T-cell (primary cell): ENCODE results near the gene MRGPRF. TPM values are rescaled to one million over a fixed set of nuclear protein-coding genes. Genes with fewer than 3 reads are reported as not detected.

Experiments used
- ATAC-seq, 4 experiments: fragments of 200-7000 bp in 3 of 4; fragments of 150-1000 bp in 1 of 4; cut with Tn5 transposase; replicated peaks in 1 of 4; 1 replicate in 3 of 4; 2 replicates in 1 of 4; pipeline ENCODE4 v1.10.0; 2021; ENCODE audit warnings: moderate library complexity in 3 of 4, mild to moderate bottlenecking in 2 of 4, moderate number of reproducible peaks in 1 of 4
- CTCF ChIA-PET, 2 donors: fragments of 300-600 bp; sonication (Branson Sonifier 250); formaldehyde crosslinking; loops; one replicate each; lab custom pipeline; 2022; ENCODE audit warnings: antibody characterized with exemption in 2 of 2; lab: Charles Lee
- POLR2A ChIA-PET, 2 donors: fragments of 300-600 bp; sonication (Branson Sonifier 250); formaldehyde crosslinking; loops; one replicate each; lab custom pipeline; 2022; ENCODE audit warnings: antibody characterized with exemption in 2 of 2; lab: Charles Lee
- DNase-seq, 35 experiments: peaks; one replicate each; pipeline versions ENCODE4 v3.0.0 to v3.0.0-alpha.2; 2013 to 2023
- H3K27ac ChIP-seq: one replicate; pipeline ENCODE4 v1.5.1; 2013; ENCODE audit warnings: low read length
- H3K27me3 ChIP-seq, 2 experiments: replicated peaks in 1 of 2; 1 replicate in 1 of 2; 2 replicates in 1 of 2; pipeline versions ENCODE4 v1.6.1 to v1.7.0; 2013; ENCODE audit warnings: low read length in 1 of 2, mixed read lengths in 1 of 2; ENCODE audit not compliant: control insufficient read depth in 2 of 2, insufficient read depth in 2 of 2; ENCODE audit errors: extremely low read depth in 1 of 2
- H3K36me3 ChIP-seq, 2 donors: 1 replicate in 1 of 2; 2 replicates in 1 of 2; pipeline versions ENCODE4 v1.6.1 to v1.7.0; 2013; ENCODE audit warnings: low read length in 1 of 2; ENCODE audit not compliant: control insufficient read depth in 2 of 2, insufficient read depth in 1 of 2; ENCODE audit errors: extremely low read depth in 1 of 2
- H3K4me1 ChIP-seq, 2 experiments: 1 replicate in 1 of 2; 2 replicates in 1 of 2; pipeline versions ENCODE4 v1.6.1 to v1.7.0; 2013; ENCODE audit warnings: low read length in 2 of 2, mixed read lengths in 1 of 2; ENCODE audit not compliant: insufficient read depth in 2 of 2, control insufficient read depth in 1 of 2; ENCODE audit errors: extremely low read depth in 1 of 2
- H3K4me3 ChIP-seq, 2 donors: 1 replicate in 1 of 2; 2 replicates in 1 of 2; pipeline versions ENCODE4 v1.5.1 to v1.7.0; 2013; ENCODE audit warnings: mild to moderate bottlenecking in 2 of 2, low read length in 1 of 2, moderate library complexity in 1 of 2; ENCODE audit not compliant: control insufficient read depth in 1 of 2; ENCODE audit errors: extremely low read depth in 1 of 2
- H3K9me3 ChIP-seq: 2 replicates; pipeline ENCODE4 v1.7.0; 2013
- H3K27ac Mint-ChIP-seq, 2 donors: one replicate each; pipeline ENCODE4 v1.8.0; 2020 to 2021; ENCODE audit warnings: mild to moderate bottlenecking in 2 of 2, mixed read lengths in 2 of 2
- H3K27me3 Mint-ChIP-seq, 2 donors: one replicate each; pipeline ENCODE4 v1.8.0; 2021 to 2022; ENCODE audit warnings: mixed read lengths in 2 of 2
- H3K36me3 Mint-ChIP-seq: one replicate; pipeline ENCODE4 v1.8.0; 2021; ENCODE audit warnings: mixed read lengths
- H3K4me1 Mint-ChIP-seq, 3 donors: one replicate each; pipeline ENCODE4 v1.8.0; 2020 to 2022; ENCODE audit warnings: mixed read lengths in 3 of 3, mild to moderate bottlenecking in 1 of 3
- H3K4me3 Mint-ChIP-seq, 3 donors: one replicate each; pipeline ENCODE4 v1.8.0; 2020 to 2022; ENCODE audit warnings: mild to moderate bottlenecking in 3 of 3, mixed read lengths in 3 of 3, moderate library complexity in 3 of 3
- H3K9me3 Mint-ChIP-seq, 3 donors: one replicate each; pipeline ENCODE4 v1.8.0; 2020 to 2022; ENCODE audit warnings: mixed read lengths in 3 of 3
- WGBS: methylation state at CpG from one replicate; pipeline ENCODE4 v1.1.5; 2013; ENCODE audit warnings: missing lambda C conversion rate; ENCODE audit not compliant: insufficient coverage; 5-methylcytosine and 5-hydroxymethylcytosine counted together
- total RNA-seq, 35 experiments: library from RNA in 6 of 35; stranded (reverse) in 6 of 35; fragments of 120-200 nt in 1 of 35; gene quantifications; one replicate each; pipeline versions ENCODE4 v1.2.1 to v1.2.4 and lab custom pipeline; 2013 to 2026

MRGPRF gene
- total RNA-seq, 5 donors from 2014 or later (not counting 1 experiment from before 2014, with no cell fraction given): not detected

GRCh38 chr11:68997995-68998348 is 15.1 kb downstream of the MRGPRF start:
- CTCF ChIA-PET: no interaction called here
- H3K4me1 Mint-ChIP-seq: peaks cover 0 to 6% (median 2%) of the 10 kb centered on the region in 3 donors

GRCh38 chr11:68997124-68997994 is 15.7 kb downstream of the MRGPRF start:
- no peaks in the 10 kb centered on the region for H3K9me3 Mint-ChIP-seq
- H3K4me3 Mint-ChIP-seq: no peak overlapping the region
- WGBS: 81% methylated on average over 16 of the region's 19 CpGs
- Histone ChIP-seq H3K27me3 (peaks cover 0 to 48% of the 10 kb centered on the region in 2 experiments), H3K4me1 (no peaks in the 10 kb centered on the region), H3K9me3 (no peaks in the 10 kb centered on the region), H3K36me3 (no peaks in the 10 kb centered on the region), H3K27ac (no peak overlapping the region), H3K4me3 (no peak overlapping the region)
- ChIA-PET POLR2A (no interaction called here), CTCF (no interaction called here)
- H3K27ac Mint-ChIP-seq: no peak overlapping the region
- no peaks in the 10 kb centered on the region for H3K36me3 Mint-ChIP-seq
- no peak for ATAC-seq
- DNase-seq: peak in 1 of 35 experiments; percentile 20
- H3K27me3 Mint-ChIP-seq: peaks cover 8 to 33% of the 10 kb centered on the region in 2 donors
- peaks cover 0 to 6% (median 5%) of the 10 kb centered on the region in 3 donors for H3K4me1 Mint-ChIP-seq

More at GRCh38 chr11:68997995-68998348, 15.1 kb downstream of the MRGPRF start:
- Histone ChIP-seq H3K27me3 (peaks cover 0 to 48% of the 10 kb centered on the region in 2 experiments), H3K4me3 (no peak overlapping the region), H3K27ac (no peak overlapping the region), H3K4me1 (no peaks in the 10 kb centered on the region), H3K36me3 (no peaks in the 10 kb centered on the region), H3K9me3 (no peaks in the 10 kb centered on the region)
- no peak overlapping the region for H3K27ac Mint-ChIP-seq
- no peaks in the 10 kb centered on the region for H3K36me3 Mint-ChIP-seq
- ATAC-seq (no peak), DNase-seq (no peak)
- H3K9me3 Mint-ChIP-seq: no peaks in the 10 kb centered on the region
- H3K4me3 Mint-ChIP-seq: no peak overlapping the region
- POLR2A ChIA-PET: no interaction called here
- H3K27me3 Mint-ChIP-seq: peaks cover 4 to 29% of the 10 kb centered on the region in 2 donors

- DNase-seq (peak in 1 of 35 experiments; percentile 21), ATAC-seq (no peak)
- POLR2A ChIA-PET: no interaction called here
- Histone ChIP-seq H3K36me3 (no peaks in the 10 kb centered on the region), H3K4me1 (no peaks in the 10 kb centered on the region), H3K27me3 (peaks cover 0 to 49% of the 10 kb centered on the region in 2 experiments), H3K9me3 (no peaks in the 10 kb centered on the region), H3K4me3 (no peak overlapping the region), H3K27ac (no peak overlapping the region)
- H3K27me3 Mint-ChIP-seq: peaks cover 14 to 38% of the 10 kb centered on the region in 2 donors
- H3K4me1 Mint-ChIP-seq: peaks cover 0 to 6% (median 5%) of the 10 kb centered on the region in 3 donors
- H3K36me3 Mint-ChIP-seq: no peaks in the 10 kb centered on the region
- no peak overlapping the region for H3K4me3 Mint-ChIP-seq
- H3K27ac Mint-ChIP-seq: no peak overlapping the region
- no peaks in the 10 kb centered on the region for H3K9me3 Mint-ChIP-seq
- CTCF ChIA-PET: interaction anchor here in 1 of 2 donors (0.8 kb wide), 1 partner anchor 386 kb away, joined by 6 read pairs; no protein-coding TSS in a partner anchor
- 90% methylated on average over 14 of the region's 24 CpGs for WGBS
Measured at GRCh38 chr11:68996376-68997123, 16.5 kb downstream of the MRGPRF start.

- H3K4me3 Mint-ChIP-seq: no peak overlapping the region
- POLR2A ChIA-PET: no interaction called here
Measured at GRCh38 chr11:68994894-68995285, 18.2 kb downstream of the MRGPRF start.

GRCh38 chr11:68994161-68994893 is 18.7 kb downstream of the MRGPRF start:
- Histone ChIP-seq H3K4me3 (no peak overlapping the region), H3K27me3 (peaks cover 0 to 58% of the 10 kb centered on the region in 2 experiments), H3K27ac (no peak overlapping the region), H3K36me3 (no peaks in the 10 kb centered on the region), H3K9me3 (no peaks in the 10 kb centered on the region), H3K4me1 (no peaks in the 10 kb centered on the region)
- no peaks in the 10 kb centered on the region for H3K9me3 Mint-ChIP-seq
- 84% methylated on average over 27 of the region's 28 CpGs for WGBS
- H3K4me3 Mint-ChIP-seq: no peak overlapping the region
- ChIA-PET POLR2A (no interaction called here), CTCF (interaction anchor here in 1 of 2 donors (0.7 kb wide), 1 partner anchor 597 kb away, joined by 4 read pairs; no protein-coding TSS in a partner anchor)
- ATAC-seq: no peak
- H3K27me3 Mint-ChIP-seq: peaks cover 14 to 50% of the 10 kb centered on the region in 2 donors
- H3K4me1 Mint-ChIP-seq: peaks cover 0 to 7% (median 5%) of the 10 kb centered on the region in 3 donors
- DNase-seq: peak in 1 of 35 experiments; percentile 17
- H3K27ac Mint-ChIP-seq: no peak overlapping the region
- H3K36me3 Mint-ChIP-seq: no peaks in the 10 kb centered on the region

More at GRCh38 chr11:68994894-68995285, 18.2 kb downstream of the MRGPRF start:
- no peak overlapping the region for H3K4me3 ChIP-seq
- no peaks in the 10 kb centered on the region for H3K36me3 ChIP-seq
- H3K27me3 ChIP-seq: peaks cover 0 to 57% of the 10 kb centered on the region in 2 experiments
- Mint-ChIP-seq H3K4me1 (peaks cover 0 to 9% (median 5%) of the 10 kb centered on the region in 3 donors), H3K27ac (no peak overlapping the region), H3K36me3 (no peaks in the 10 kb centered on the region), H3K27me3 (peaks cover 14 to 48% of the 10 kb centered on the region in 2 donors), H3K9me3 (no peaks in the 10 kb centered on the region)
- no peaks in the 10 kb centered on the region for H3K9me3 ChIP-seq
- H3K4me1 ChIP-seq: no peaks in the 10 kb centered on the region
- H3K27ac ChIP-seq: no peak overlapping the region
- ATAC-seq (no peak), DNase-seq (peak in 2 of 35 experiments; percentile 2 to 7)
- no CpG with 5 or more reads among the region's 6 CpGs for WGBS
- CTCF ChIA-PET: interaction anchor here in 1 of 2 donors (0.7 kb wide), 1 partner anchor 598 kb away, joined by 4 read pairs; no protein-coding TSS in a partner anchor

GRCh38 chr11:68993546-68993945 is 19.5 kb downstream of the MRGPRF start:
- no peak for ATAC-seq
- Histone ChIP-seq H3K4me1 (no peaks in the 10 kb centered on the region), H3K36me3 (no peaks in the 10 kb centered on the region), H3K27me3 (peaks cover 0 to 58% of the 10 kb centered on the region in 2 experiments), H3K27ac (no peak overlapping the region), H3K9me3 (no peaks in the 10 kb centered on the region), H3K4me3 (no peak overlapping the region)
- no peak overlapping the region for H3K27ac Mint-ChIP-seq
- peaks cover 0 to 9% (median 5%) of the 10 kb centered on the region in 3 donors for H3K4me1 Mint-ChIP-seq
- no peaks in the 10 kb centered on the region for H3K36me3 Mint-ChIP-seq
- H3K4me3 Mint-ChIP-seq: no peak overlapping the region
- ChIA-PET POLR2A (no interaction called here), CTCF (no interaction called here)
- H3K9me3 Mint-ChIP-seq: no peaks in the 10 kb centered on the region
- peak in 1 of 35 experiments; percentile 9 for DNase-seq
- peaks cover 14 to 50% of the 10 kb centered on the region in 2 donors for H3K27me3 Mint-ChIP-seq
- WGBS: 71% methylated on average over 7 of the region's 7 CpGs
